NCI-H345 treated with DMSO at 0.1 percent for 48 hours (cell line): Measurements from ENCODE around the gene NCOA1.
"Not testable (repeated sequence)": the region's sequence is repeated elsewhere in the genome, so short reads cannot be mapped to it uniquely, and the experiment has no call there.

Experiments
- DNase-seq: peaks from one replicate; lab custom pipeline; 2025; ENCODE audit not compliant: unreplicated experiment; lab: John Stamatoyannopoulos, UW

NCOA1 gene

GRCh38 chr2:24490690-24491541 is at the start of gene NCOA1:
Gene NCOA1 (plus strand): TSS chr2:24491254. CDS start chr2:24658678, 167,424 bp downstream.
- DNase-seq: peak; percentile 90

GRCh38 chr2:24448797-24449196 is 42.3 kb upstream of the NCOA1 start:
- DNase-seq: no peak

DNA sequence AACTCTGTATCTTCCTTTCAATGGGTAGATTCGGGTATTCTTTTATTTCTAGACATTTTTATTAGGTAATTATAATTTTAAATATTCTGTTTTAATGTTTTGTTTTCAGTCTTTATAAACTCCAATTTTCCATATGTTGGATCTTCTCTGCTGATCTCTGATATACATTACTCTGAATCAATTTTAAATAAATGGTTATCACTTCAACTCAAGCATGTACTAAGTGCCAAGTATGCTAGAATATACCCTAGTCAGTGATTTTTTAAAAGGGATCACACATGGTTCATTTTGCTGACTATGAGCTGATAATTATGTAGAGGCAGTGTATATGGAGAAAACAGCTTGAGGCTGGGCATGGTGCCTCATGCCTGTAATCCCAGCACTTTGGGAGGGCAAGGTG is 41.7 kb upstream of the NCOA1 start:
- no peak for DNase-seq

DNA sequence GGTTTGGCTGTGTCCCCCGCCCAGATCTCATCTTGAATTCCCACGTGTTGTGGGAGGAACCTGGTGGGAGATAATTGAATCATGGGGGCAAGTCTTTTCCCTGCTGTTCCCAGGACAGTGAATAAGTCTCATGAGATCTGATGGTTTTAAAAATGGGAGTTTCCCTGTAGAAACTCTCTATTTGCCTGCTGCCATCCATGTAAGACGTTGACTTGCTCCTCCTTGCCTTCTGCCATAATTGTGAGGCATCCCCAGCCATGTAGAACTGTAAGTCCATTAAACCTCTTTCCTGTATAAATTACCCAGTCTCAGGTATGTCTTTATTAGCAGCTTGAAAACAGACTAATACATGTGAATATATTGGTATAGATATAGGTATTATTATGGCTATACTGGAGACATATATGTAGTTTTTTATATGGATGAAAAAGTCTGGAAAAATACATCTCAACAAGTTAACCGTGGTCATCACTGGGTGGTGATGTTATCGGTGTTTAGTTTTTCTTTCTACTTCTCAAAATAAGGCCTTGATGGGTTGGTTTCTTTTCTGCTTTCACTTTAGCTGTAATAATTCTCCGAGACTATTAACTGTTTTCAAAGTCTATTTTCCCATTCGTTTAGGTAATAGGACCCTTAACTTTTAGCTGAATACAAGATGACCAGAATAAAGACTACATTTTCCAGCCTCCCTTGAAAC is 39.1 kb upstream of the NCOA1 start:
- no peak for DNase-seq

GRCh38 chr2:24452502-24452885 is 38.6 kb upstream of the NCOA1 start:
- DNase-seq: no peak

DNA sequence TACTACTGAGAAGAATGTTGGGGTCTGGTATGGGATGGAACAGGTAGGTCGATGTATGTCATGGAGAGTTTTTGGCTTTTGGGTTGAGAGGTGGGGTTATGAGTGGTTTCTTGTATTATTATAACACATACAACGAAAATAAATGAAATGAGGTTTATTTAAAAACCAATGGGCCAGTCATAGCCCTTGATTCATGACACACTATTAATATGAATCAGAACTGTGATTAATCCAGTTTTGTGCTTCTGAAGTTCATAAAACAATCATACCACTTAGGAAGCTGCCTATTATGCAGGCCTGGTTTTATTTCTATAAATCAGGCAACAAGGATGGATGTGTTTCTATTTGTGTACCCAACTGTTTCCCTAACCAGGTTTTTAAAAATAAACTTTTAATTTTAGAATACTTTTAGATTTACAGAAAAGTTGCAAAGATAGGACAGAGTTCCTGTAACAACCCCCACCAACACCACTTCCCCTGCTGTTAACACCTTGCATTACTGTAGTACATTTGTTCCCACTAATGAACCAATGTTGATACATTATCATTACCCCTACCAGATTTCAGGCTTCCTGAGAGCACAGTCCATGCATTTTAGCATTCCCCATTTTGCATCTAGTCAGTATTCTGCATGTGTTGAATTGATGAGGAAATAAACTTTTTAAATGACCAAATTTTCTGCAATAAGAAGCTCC is 37.5 kb upstream of the NCOA1 start:
- no peak for DNase-seq

GRCh38 chr2:24454294-24454693 is 36.8 kb upstream of the NCOA1 start:
- no peak for DNase-seq

DNA sequence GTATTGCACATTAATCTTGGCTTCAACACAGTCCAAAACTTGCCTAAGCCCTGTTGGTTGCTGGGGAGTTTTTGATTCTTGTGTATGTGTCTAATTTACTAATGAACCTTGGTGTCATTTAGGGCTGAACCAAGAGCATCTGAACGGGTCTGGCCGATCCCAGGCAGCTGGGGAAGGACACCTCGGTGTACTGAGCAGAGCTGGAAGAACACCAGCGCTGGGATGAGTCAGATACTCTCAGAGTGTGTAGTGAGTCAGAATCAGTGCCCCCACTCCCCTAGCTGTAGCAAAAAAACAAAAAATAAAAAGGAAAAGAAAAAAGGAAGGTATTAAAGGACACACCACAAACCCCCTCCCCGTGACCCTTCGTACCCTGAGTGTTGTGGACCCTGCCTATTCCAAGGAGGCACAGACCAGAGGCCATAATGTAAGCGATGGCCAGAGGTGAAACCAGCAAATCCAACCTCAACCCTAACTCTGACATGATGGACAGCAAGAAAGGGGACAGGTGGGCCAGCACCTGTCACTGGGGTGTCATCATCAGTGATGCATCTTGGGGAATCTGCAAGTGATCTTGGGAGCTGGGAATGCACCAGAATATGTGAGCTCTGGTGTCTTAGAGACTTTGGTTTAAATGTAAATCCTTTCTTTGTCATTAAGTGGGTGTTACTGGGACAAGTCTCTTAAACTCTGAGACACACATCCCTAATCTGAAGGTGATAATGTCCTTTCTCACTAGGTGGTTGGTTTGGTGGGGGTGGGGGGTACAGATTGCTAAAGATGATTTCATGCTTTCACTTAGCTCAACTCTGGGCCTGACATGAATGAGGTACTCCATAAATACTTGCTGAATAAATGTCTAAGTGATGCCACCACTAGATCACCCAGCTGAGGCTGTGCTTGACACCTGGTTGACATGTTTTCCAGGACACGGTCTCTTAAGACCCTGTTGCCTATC is 34.2 kb upstream of the NCOA1 start:
- no peak for DNase-seq

GRCh38 chr2:24457696-24458386 is 33.2 kb upstream of the NCOA1 start:
- no peak for DNase-seq

- DNase-seq: no peak
Observed at GRCh38 chr2:24459224-24460161, 31.6 kb upstream of the NCOA1 start.

DNA sequence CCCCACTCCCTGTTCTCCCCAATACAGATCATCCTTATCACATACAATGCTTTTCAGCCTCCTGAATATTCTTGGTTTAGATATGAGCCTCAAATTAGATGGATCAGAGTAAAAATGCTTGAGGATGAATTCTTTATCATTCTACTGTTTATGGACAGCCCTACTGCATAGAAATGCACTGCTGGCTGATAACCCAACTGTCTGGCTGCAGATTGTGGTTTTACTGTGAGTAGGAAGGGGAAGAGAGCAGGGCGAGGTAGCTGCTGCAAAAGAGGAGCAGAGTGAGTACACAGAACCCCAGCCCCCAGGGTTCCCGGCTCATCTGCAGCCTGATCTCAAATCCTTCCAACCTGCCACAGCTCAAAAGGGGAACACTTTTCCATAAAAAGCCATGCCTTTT is 29.4 kb upstream of the NCOA1 start:
- DNase-seq: no peak

DNA sequence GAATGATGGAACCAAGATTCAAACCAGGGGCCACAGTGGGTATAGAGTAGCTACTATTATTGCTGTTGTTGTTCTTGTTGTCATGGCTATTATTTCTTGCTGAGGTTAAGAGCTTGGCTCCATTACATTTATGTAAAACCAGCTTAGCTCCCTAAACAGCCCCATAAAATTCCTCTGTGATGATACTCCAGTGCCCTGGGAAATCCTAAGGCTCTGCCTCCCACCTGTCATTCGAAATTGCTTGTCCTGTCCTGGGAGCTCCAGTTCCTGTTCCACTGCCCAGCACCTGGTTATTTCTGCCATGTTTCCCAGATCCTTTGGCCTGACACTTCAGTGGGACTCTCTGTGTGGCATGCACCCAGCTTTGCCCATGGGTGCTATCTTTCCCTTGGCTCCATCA is 27.8 kb upstream of the NCOA1 start:
- DNase-seq: no peak

- DNase-seq: no peak
Observed at GRCh38 chr2:24466871-24467870, 23.9 kb upstream of the NCOA1 start.

DNA sequence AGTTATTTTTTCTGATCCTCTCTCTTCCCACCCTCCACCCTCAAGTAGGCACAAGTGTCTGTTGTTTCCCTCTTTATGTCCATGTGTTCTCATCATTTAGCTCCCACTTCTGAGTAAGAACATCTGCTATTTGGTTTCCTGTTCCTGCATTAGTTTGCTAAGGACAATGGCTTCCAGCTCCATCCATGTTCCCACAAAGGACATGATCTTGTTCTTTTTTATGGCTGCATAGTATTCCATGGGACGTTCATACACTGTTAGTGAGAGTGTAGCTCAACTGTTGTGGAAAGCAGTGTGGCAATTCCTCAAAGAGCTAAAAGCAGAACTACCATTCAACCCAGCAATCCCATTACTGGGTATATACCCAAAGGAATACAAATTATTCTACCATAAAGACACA is 22.6 kb upstream of the NCOA1 start:
- DNase-seq: not testable (repeated sequence)

DNA sequence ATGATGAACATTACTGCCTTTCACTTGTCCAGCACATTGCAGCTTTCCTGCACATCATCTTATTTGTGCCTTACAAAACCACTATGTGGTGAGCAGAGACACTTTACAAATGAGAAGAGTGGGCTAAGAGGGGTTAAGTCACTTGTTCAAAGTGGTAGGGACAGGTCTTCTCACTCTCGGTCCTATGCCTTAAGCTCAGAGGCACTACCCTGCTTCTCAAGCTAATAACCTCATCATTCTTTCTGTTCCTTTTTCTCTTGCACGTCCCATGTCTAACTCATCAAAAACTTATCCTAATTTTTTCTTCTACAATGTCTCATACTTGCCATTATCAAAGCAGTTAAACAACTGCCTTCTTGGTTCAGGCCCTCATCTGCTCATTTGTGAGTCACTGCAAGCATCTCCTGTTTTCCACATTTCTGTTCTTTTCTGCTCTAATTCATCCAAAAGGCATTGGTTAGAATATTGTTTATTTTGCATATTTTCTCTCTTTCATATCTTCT is 21.9 kb upstream of the NCOA1 start:
- no peak for DNase-seq

GRCh38 chr2:24471662-24472061 is 19.4 kb upstream of the NCOA1 start:
- DNase-seq: no peak

DNA sequence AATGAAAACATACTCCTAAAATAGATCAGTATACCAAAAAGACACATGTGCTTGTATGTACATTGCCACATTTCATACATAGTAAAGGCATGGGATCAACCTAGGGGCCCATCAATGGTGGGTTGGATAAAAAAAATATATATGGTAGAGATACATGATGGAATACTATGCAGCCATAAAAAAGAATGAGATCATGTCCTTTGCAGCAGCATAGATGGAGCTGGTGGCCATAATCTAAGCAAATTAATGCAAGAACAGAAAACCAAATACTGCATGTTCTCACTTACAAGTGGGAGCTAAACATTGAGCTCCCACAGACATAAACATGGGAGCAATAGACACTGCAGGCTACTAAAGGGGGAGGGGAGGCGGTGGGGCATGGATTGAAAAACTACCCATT is 18.6 kb upstream of the NCOA1 start:
- no peak for DNase-seq

DNA sequence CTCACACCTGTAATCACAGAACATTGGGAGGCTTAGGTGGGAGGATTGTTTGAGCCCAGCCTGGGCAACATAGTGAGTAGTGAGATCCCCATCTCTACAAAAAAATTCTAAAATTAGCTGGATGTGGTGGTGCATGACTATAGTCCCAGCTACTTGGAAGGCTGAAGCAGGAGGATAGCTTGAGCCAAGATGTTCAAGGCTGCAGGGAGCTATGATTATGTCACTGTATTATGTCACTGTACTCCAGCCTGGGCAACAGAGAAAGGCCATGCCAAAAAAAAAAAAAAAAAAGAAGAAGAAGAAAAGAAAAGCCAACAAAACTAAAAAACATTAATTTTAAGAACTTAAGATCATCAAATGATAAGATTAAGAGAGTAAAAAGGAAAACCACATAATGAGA is 17.4 kb upstream of the NCOA1 start:
- no peak for DNase-seq
